ENCODE data around the gene KRTAP5-2.

KRTAP5-2 gene

DNA sequence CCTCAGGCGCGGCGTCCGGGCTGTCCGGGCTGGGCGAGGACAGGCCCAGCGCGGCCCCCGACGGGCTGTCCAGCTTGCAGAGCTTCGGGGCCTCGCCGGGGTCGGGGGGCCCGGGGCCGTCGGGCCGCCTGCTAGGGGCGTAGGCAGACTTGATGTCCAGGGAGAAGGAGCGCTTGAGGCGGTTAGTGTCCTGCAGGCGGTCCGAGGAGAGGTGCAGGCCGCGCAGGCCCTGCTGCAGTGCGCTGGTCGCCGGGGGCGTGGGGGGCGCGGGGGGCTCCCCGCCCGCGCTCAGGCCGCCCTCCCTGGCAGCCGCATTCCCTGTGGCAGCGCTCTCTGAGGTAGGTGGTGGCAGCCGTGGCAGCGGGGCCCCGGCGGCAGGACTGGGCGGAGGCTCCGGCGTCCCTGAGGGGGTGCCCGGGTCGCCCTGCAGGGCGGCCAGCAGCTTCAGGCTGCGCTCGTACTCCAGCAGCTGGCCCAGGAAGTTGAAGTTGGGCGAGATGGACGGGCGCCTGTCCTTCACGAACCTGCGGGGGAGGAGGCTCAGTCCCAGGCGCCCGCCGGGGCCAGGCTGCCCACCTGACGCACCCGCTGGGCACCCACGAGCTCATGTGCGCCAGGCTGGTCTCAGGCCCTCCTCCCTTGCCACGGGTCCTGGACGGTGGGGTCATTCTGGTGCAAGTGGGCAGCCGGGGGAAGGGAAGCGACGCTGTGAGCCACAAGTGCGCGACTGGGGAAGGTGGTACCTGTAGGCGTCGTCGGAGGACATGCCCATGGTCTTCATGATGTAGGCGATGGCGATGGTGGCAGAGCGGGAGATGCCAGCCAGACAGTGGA, 40.8 kb downstream of the KRTAP5-2 start:
- no peak for DNase-seq (ENCODE audit: low read depth in 3 of 3, low spot score in 1 of 3)

GRCh38 chr11:1556278-1556902, 41.7 kb downstream of the KRTAP5-2 start:
- DNase-seq (ENCODE audit: low read depth in 3 of 3, low spot score in 1 of 3), result no peak

GRCh38 chr11:1555713-1556153, 42.4 kb downstream of the KRTAP5-2 start:
- DNase-seq (ENCODE audit: low read depth in 3 of 3, low spot score in 1 of 3), result no peak

DNA sequence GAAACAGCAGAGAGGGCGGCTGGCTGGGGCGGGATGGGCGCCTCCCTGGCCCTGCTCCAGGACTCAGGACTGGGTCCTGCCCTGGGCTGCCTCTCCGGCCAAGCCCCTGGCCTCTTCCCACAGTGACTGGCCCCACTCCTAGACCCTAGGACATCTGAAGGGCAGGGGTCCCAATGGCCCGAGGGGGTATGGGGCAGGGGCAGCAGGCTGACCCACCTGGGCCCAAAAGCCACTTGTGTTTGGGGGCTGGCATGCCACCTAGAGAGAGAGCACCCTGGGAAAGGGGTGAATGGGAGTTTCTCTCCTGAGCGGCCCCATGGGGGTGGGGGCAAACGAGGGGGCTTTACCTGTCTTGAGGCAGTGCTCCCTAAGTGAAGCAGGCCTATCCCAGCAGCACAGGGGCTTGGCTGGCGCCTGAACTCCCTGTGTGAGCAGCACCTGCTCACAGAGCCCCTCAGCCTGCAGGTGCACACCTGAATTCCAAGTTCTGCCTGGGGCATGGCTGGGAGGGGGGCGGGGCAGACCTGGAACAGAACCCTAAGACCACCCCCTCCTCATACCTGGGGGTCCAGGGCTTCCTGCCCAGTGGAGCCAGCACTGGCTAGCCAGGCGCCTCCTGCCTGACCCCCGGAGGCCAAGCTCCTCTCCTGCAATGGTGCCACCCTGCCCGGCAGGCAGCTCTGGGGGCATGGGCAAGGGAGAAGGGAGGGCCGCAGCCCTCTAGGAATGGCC, 42.9 kb downstream of the KRTAP5-2 start:
- DNase-seq (ENCODE audit: low read depth in 3 of 3, low spot score in 1 of 3), result no peak

- no peak for DNase-seq (ENCODE audit: low read depth in 3 of 3, low spot score in 1 of 3)
These were observed 44.1 kb downstream of the KRTAP5-2 start for GRCh38 chr11:1553808-1554594.

GRCh38 chr11:1549338-1550330, 48.5 kb downstream of the KRTAP5-2 start:
- no peak for DNase-seq (ENCODE audit: low read depth in 3 of 3, low spot score in 1 of 3)

GRCh38 chr11:1548221-1549070, 49.6 kb downstream of the KRTAP5-2 start:
- no peak for DNase-seq (ENCODE audit: low read depth in 3 of 3, low spot score in 1 of 3)

DNA sequence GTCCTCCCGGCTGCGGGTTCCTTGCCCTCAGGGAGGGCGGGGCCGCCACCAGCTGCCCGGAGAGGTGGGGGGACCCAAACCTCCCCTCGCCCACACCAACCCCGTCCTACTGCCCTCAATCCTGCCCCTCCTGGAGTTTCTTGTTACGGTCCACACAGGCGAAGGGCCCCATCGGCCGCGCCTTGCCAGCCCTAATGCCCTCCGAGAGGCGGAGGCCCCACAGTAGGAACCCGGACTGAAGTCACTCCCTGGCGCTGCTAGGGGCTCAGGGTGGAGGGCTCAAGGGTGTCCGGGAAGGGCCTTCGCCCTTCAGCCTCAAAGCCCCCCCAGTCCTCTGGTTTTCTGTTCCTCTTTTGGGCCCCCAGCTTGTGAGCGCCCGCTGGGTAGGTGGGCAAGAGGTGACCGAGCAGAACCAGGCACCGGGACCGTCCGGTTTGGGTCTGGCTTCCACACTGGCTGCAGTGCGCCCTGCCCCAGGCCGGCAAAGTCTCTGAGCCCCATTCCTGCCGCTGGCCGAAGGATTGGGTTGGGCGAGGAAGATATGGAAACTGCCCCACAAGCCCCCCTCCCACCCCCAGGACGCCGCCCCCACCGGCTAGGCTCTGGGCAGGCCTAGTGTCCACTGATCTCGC, 50.5 kb downstream of the KRTAP5-2 start:
- no peak for DNase-seq (ENCODE audit: low read depth in 3 of 3, low spot score in 1 of 3)

All from stimulated activated CD4-positive, alpha-beta T cell treated with anti-CD3 and anti-CD28 coated beads, TNF-alpha, amount 100 ng/mL, for 1 hour (primary cell).